DMS114 treated with DMSO at 0.1 percent for 48 hours (cell line): ENCODE measurements around the gene SALL2.
"Not testable (repeated sequence)": the region's sequence is repeated elsewhere in the genome, so short reads cannot be mapped to it uniquely, and the experiment has no call there.

Experiments
- DNase-seq: peaks from one replicate; lab custom pipeline; 2025; ENCODE audit not compliant: unreplicated experiment; lab: John Stamatoyannopoulos, UW

The SALL2 gene

GRCh38 chr14:21525962-21526671, at the start of gene SALL2:
Gene SALL2, minus strand, starts transcription at chr14:21526346. Its CDS starts 219 bp downstream, at chr14:21526127.
- peak; percentile 57 for DNase-seq

GRCh38 chr14:21575661-21576060, 49.5 kb upstream of the SALL2 start:
- no peak for DNase-seq

DNA sequence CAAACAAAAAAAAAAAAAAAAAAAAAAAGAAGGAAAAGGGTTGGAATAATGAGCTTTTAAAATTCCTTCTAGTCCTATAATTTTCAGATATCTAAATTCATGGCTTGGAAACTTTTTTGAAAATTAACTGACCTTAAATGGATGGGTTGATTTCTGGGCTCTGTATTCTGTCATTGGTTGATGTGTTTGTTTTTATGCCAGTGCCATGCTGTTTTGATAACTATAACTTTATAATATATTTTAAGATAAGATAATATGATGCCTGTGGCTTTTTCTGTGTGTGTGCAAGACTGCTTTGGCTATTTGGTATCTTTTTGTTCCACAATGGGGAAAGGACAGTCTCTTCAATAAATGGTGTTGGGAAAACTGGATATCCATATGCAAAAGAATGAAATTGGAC, 46.5 kb upstream of the SALL2 start:
- no peak for DNase-seq

DNA sequence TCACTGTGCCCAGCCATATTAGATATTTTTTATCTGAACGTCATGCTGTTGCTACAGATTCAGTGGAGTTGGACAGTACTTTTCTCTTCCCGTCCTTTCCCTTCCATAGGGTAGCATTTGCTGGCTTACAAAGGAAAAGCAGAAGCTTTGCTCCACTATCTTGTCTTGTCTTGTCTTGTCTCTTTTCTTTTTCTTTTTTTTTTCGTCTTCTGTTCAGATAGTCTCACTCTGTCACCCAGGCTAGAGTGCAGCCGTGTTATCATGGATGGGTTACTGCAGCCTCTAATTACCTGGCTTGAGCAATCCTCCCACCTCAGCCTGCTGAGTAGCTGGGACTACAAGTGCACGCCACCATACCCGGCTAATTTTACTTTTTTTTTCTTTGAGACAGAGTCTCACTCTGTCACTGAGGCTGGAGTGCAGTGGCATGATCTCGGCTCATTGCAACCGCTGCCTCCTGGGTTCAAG, 32.6 kb upstream of the SALL2 start:
- no peak for DNase-seq

- peak; percentile 81 for DNase-seq
Observed at GRCh38 chr14:21557084-21557901, 31.1 kb upstream of the SALL2 start.

GRCh38 chr14:21556378-21557083, 30.4 kb upstream of the SALL2 start:
- no peak for DNase-seq

- no peak for DNase-seq
Observed at GRCh38 chr14:21553266-21553665, 27.1 kb upstream of the SALL2 start.

- not testable (repeated sequence) for DNase-seq
Observed at GRCh38 chr14:21544588-21544987, 18.4 kb upstream of the SALL2 start.

GRCh38 chr14:21543963-21544362, 17.8 kb upstream of the SALL2 start:
- no peak for DNase-seq

GRCh38 chr14:21543521-21543960, 17.4 kb upstream of the SALL2 start:
- DNase-seq, result no peak

DNA sequence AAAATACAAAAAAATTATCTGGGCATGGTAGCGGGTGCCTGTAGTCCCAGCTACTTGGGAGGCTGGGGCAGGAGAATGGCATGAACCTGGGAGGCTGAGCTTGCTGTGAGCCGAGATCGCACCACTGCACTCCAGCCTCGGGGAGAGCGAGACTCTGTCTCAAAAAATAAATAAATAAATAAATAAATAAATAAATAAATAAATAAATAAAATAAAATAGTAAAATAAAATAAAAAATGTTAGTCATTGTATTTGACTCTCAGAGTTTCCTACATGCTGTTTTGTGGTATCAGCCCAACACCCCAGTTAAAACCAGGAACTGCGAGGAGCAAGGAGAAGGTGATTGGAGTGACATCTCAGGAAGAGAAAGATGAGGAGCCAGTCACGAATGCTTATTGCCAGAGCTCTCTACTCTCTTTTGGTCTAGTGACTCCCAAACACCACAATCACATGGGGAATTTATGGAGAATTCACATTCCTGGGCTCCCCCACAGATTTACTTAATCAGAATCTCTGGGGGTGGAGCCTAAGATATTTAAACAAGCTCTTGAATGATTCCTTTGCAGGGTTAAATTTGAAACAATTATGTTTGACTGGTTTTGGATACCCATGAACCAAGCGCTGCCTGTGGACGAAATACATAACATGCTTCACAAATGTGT, 15.4 kb upstream of the SALL2 start:
- DNase-seq, result no peak

DNA sequence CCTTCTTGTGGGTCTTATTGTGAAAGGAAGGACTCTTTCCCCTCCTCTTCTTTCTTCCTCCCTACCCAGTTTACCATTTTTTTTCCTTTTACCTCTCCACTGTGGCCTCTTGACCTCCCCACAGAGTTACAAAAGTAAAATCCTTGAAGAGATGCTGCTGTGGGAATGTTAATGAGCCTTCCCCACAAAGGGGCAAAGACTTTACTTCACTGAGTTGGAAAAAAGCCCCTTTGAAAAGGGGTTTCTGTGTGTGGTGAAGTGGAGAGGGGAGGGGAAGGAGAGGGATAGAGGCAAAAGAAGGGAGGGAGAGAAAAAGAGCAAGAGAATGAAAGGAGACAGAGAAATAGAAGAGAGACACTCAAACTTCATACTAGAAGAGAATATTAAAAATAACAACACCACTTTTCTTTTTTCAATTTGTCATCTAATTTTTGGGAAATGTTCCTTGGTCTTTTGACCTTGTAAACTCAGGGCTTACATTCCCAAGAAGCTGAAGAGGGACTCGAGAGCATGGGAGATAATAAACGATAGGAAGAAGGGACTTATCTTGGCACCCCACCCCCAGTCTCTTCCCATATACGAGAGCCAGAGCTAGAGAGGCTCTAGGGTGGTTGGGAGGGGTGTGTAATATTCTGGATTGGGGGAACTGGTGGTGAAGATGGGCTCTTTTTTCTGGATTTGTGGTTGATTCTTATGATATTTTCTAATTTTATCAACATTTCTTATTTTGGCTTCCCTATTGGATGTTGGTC, 13.2 kb upstream of the SALL2 start:
- DNase-seq, result no peak

GRCh38 chr14:21537090-21537424, 10.9 kb upstream of the SALL2 start:
- DNase-seq, result no peak

DNA sequence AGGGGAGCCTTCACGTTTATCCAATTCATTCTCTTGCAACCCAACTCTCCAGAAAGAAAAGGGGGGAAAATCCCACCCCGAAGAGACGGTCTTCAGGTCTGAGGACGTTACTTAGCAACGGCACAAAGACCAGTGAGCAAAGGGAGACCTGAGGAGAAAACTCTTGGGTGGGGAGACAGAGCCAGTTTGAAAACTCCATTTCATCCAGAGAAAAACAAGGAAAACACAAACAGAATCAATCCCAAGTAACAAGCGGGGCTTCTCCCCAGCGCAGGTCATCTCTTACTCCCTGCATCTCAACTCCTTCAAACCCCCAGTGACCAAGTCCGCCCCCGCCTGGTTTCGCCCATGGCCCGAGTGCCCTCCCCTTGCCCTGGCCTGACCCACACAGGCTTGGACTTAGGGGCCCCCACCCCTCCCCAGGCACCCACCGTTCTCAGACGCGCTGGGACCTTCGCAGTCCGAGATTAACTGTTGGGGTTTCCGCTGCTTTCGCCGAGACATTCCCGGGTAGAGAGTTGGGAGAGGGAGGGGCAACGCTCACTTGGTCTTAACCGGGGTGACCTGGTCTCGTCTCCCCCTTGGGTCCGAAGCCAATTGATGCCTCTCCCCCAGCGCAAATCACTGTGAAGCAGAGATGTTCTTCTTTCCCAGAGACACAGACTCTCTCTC, 10.4 kb upstream of the SALL2 start:
- DNase-seq, result no peak

DNA sequence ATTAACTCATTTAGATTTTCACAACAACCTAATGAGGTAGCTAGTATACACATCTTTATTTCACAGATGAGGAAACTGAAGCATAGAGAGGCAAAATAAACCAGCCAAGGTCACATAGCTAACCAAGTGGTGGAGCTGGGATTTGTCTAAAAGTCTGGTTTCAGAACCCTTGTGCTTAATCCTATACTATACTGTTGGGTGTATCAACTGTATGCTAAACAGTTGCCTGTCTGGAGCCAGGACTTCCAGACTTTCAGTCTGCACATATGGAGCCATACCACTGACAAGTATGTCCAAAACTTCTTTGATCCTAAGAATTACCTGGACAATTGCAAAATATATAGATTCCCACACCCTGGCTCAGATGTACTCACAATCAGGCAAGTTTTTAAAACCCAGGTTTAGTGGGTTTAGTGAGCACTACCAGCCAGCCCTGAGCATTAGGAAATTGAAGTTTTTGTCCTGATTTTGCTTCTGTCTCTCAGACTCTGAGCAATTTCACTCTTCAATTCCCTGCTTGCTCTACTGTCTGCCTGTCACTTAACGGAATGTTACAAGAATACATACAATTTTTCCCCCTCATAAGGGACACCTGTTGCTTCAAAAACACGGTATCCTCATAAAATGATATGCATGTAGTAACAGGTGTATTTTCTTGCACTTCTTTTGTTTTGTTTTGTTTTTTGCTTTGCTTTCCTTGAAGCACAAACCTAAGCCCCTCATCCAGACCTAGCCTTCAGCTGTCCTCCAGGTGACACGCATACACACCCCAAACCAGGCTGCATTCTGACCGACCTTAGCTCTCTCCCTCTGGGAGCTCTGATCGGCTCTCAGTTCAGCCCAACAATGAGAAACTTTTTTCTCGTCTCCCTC, 9.6 kb upstream of the SALL2 start:
- DNase-seq, result no peak

- DNase-seq, result no peak
Observed at GRCh38 chr14:21534576-21534975, 8.4 kb upstream of the SALL2 start.

DNA sequence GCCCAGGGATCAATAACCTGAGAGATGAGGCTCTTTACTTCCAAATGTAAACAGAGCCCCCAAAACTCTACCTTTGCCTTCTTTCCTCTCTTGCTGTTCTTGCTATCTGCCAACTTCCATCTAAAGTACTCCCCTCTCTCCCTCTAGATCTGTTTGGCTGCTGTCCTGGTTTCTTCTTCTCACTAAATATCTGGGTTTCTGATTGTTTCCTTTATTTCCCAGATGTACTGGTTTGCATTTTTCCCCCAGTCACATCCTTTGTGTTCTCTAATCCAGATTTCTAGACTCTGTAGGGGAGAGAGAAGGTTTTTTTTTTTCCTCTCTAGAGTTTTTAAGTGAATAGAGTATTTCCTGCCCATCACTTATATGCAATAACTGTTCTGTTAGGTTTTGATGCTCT, 7.1 kb upstream of the SALL2 start:
- no peak for DNase-seq

DNA sequence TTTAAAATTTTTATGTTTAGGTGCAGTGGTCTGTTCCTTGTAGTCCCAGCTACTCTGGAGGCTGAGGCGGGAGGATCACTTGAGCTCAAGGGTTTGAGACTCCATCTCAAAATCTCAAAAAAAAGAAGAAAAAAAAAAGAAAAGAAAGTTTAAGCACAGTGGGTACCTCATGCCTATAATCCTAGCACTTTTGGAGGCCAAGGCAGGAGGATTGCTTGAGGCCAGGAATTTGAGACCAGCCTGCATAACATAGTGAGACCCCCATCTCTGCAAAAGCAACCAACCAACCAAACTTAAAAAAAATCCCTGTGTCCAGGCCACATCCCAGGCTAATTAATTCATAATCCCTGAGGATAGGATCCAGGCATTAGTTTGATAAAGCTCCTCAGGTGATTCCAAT, 3.4 kb upstream of the SALL2 start:
- no peak for DNase-seq
